NOMO-1 treated with DMSO at 0.1 percent for 48 hours (cell line): ENCODE data around the gene SIK1.
A peak's percentile ranks its signal among the peaks of the same experiment; 100 is the strongest.

Experiments
- DNase-seq: peaks from one replicate; lab custom pipeline; 2025; ENCODE audit not compliant: unreplicated experiment; lab: John Stamatoyannopoulos, UW

SIK1 gene

DNA sequence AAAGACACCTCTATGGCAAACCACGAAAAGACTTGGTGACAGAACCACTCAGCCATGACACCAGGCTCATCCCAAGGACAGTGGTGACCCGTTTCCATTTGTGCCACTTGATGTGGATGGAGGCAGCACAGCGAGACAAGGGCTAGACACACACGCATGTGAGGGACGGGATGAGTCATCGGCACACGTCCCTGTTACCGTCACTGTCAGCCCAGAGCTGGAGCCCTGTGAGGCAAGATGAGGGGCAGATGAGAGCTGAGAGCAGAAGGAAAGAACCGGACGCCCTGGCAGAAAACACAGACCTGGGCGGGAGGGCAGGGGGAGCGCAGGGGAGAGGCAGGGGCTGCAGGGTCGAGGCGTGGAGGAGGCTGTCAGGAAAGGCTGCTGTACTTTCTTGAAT lies 57.8 kb downstream of the SIK1 start:
- peak; percentile 41 for DNase-seq

DNA sequence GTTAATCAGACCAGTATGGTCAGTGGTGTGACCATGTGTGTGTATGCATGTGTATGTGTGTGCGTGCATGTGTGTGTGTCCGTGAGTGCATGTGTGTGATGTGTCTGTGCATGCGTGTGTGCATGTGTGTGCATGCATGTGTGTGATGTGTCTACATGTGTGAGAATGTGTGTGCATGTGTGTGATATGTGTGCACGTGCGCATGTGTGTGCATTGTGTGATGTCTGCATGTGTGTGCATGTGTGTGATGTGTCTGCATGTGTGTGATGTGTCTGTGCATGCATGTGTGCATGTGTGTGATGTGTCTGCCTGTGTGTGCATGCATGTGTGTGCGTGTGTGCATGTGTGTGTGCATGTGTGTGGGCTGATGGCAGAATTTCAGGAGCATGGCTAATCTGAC lies 58.2 kb downstream of the SIK1 start:
- DNase-seq: no peak

GRCh38 chr21:43367859-43368258 lies 59.1 kb downstream of the SIK1 start:
- DNase-seq: no peak

GRCh38 chr21:43367296-43367695 lies 59.6 kb downstream of the SIK1 start:
- no peak for DNase-seq

- DNase-seq: no peak
These were observed 60.3 kb downstream of the SIK1 start for GRCh38 chr21:43366656-43367055.

- DNase-seq: no peak
These were observed 61.1 kb downstream of the SIK1 start for GRCh38 chr21:43365611-43366426.

GRCh38 chr21:43364851-43365424 lies 62.0 kb downstream of the SIK1 start:
- no peak for DNase-seq
